HL-60 (cell line): Measurements from ENCODE around the gene DNAJA1.

Experiments used
- DNase-seq, 2 experiments: peaks; one replicate each; pipeline ENCODE4 v3.0.0-alpha.2; 2010 to 2020; ENCODE audit warnings: low read depth in 1 of 2, low spot score in 1 of 2
- H3K27ac ChIP-seq: fragments of 250-450 bp; sonication (Bioruptor Pico); replicated peaks from 2 replicates; pipeline ENCODE4 v1.5.1; 2020; ENCODE audit warnings: mild to moderate bottlenecking, moderate library complexity
- H3K27me3 ChIP-seq: fragments of 250-450 bp; sonication (Bioruptor Pico); 2 replicates; pipeline ENCODE4 v1.5.1; 2021; ENCODE audit warnings: mild to moderate bottlenecking, moderate library complexity; ENCODE audit not compliant: insufficient read depth, poor library complexity, severe bottlenecking
- H3K4me3 ChIP-seq: replicated peaks from 2 replicates; pipeline ENCODE4 v1.5.1; 2011; ENCODE audit warnings: mild to moderate bottlenecking, control low read depth, low read length; ENCODE audit not compliant: insufficient read depth
- CTCF ChIP-seq: IDR thresholded peaks from one replicate; pipeline ENCODE4 v1.5.1; 2011; ENCODE audit warnings: low read length, control low read depth, inconsistent platforms; ENCODE audit not compliant: insufficient read depth
- GABPA ChIP-seq: IDR thresholded peaks from 2 replicates; pipeline ENCODE4 v1.6.1; 2012; ENCODE audit warnings: low read depth
- POLR2AphosphoS5 ChIP-seq: IDR thresholded peaks from 2 replicates; pipeline ENCODE4 v1.6.1; 2012; ENCODE audit warnings: low read depth
- REST ChIP-seq: IDR thresholded peaks from 2 replicates; pipeline ENCODE4 v1.6.1; 2012; ENCODE audit warnings: low read depth; ENCODE audit not compliant: insufficient replicate concordance
- SPI1 ChIP-seq: IDR thresholded peaks from 2 replicates; pipeline ENCODE4 v1.6.1; 2012; ENCODE audit warnings: low read depth, mild to moderate bottlenecking, borderline replicate concordance

The DNAJA1 gene

GRCh38 chr9:33046061-33046460 lies 21.0 kb downstream of the DNAJA1 start:
- no peak for TF ChIP-seq CTCF
- no peak for TF ChIP-seq REST
- no peak for TF ChIP-seq POLR2AphosphoS5
- no peak for TF ChIP-seq GABPA
- no peak for TF ChIP-seq SPI1
- Histone ChIP-seq H3K27ac (no peak overlapping the region), H3K4me3 (no peak overlapping the region), H3K27me3 (no peaks in the 10 kb centered on the region)
- no peak for DNase-seq

GRCh38 chr9:33048054-33048465 lies 23.0 kb downstream of the DNAJA1 start:
- H3K27ac ChIP-seq: no peak overlapping the region
- no peak overlapping the region for H3K4me3 ChIP-seq
- no peak for TF ChIP-seq SPI1
- TF ChIP-seq POLR2AphosphoS5: no peak
- no peak for TF ChIP-seq CTCF
- no peak for TF ChIP-seq GABPA
- no peak for TF ChIP-seq REST
- no peak for DNase-seq
- H3K27me3 ChIP-seq: no peaks in the 10 kb centered on the region

- TF ChIP-seq REST: no peak
- TF ChIP-seq GABPA: no peak
These were observed 24.7 kb downstream of the DNAJA1 start for GRCh38 chr9:33049680-33050361.

More at GRCh38 chr9:33049680-33050361, 24.7 kb downstream of the DNAJA1 start:
- no peak for DNase-seq
- H3K4me3 ChIP-seq: no peak overlapping the region
- H3K27me3 ChIP-seq: no peaks in the 10 kb centered on the region
- no peak overlapping the region for H3K27ac ChIP-seq
